OCI-LY1 (cell line): Measurements from ENCODE around the gene HEXD.
A peak's percentile ranks its signal among the peaks of the same experiment; 100 is the strongest.

Source experiments
- H2AFZ ChIP-seq: fragments of 200-600 bp; sonication (generic), shearing (Covaris generic); 2 replicates; pipeline ENCODE4 v1.6.0; 2014; ENCODE audit warnings: antibody characterized with exemption, mild to moderate bottlenecking, low read length
- H3F3A ChIP-seq: fragments of 200-600 bp; sonication (generic), shearing (Covaris generic); 2 replicates; pipeline ENCODE4 v1.6.0; 2014; ENCODE audit warnings: mild to moderate bottlenecking, antibody characterized with exemption, low read length, moderate library complexity; ENCODE audit not compliant: insufficient read depth
- H3K27ac ChIP-seq: fragments of 200-600 bp; sonication (generic); 2 replicates; pipeline ENCODE4 v1.5.1; 2014; ENCODE audit warnings: low read length, mixed run types, mild to moderate bottlenecking, low read depth; ENCODE audit not compliant: poor library complexity, severe bottlenecking
- H3K27me3 ChIP-seq: fragments of 200-600 bp; sonication (generic); 2 replicates; pipeline ENCODE4 v1.6.0; 2014; ENCODE audit warnings: antibody characterized with exemption, mild to moderate bottlenecking, low read length, moderate library complexity; ENCODE audit not compliant: insufficient read depth
- H3K36me3 ChIP-seq: fragments of 200-600 bp; sonication (generic); 2 replicates; pipeline ENCODE4 v1.6.1; 2014; ENCODE audit warnings: mild to moderate bottlenecking, antibody characterized with exemption, low read length, moderate library complexity, mixed read lengths; ENCODE audit not compliant: insufficient read depth
- H3K4me1 ChIP-seq: fragments of 200-600 bp; sonication (generic); 2 replicates; pipeline ENCODE4 v1.5.1; 2014; ENCODE audit warnings: mild to moderate bottlenecking, low read length, moderate library complexity; ENCODE audit not compliant: insufficient read depth, severe bottlenecking
- H3K4me2 ChIP-seq: fragments of 200-600 bp; sonication (generic), shearing (Covaris generic); 2 replicates; pipeline ENCODE4 v1.6.1; 2014; ENCODE audit warnings: low read length
- H3K4me3 ChIP-seq: fragments of 200-600 bp; sonication (generic); 2 replicates; pipeline ENCODE4 v1.5.1; 2014; ENCODE audit warnings: low read length, low read depth, mild to moderate bottlenecking, mixed read lengths; ENCODE audit not compliant: poor library complexity, severe bottlenecking
- H3K79me2 ChIP-seq: fragments of 200-600 bp; shearing (Covaris generic); 2 replicates; pipeline ENCODE4 v1.6.1; 2016; ENCODE audit warnings: mixed run types, low read length, mixed read lengths; ENCODE audit not compliant: insufficient read depth
- H3K9ac ChIP-seq: fragments of 200-600 bp; sonication (generic), shearing (Covaris generic); 2 replicates; pipeline ENCODE4 v1.6.1; 2014; ENCODE audit warnings: mild to moderate bottlenecking, low read length, mixed read lengths
- H3K9me2 ChIP-seq: fragments of 200-600 bp; sonication (generic), shearing (Covaris generic); 2 replicates; pipeline ENCODE4 v1.6.1; 2014; ENCODE audit warnings: low read depth, mild to moderate bottlenecking, low read length, mixed read lengths
- H3K9me3 ChIP-seq: fragments of 200-600 bp; shearing (Covaris generic); 2 replicates; pipeline ENCODE4 v1.6.1; 2014; ENCODE audit warnings: low read length, mixed read lengths
- H4K20me1 ChIP-seq: fragments of 200-600 bp; sonication (generic), shearing (Covaris generic); 2 replicates; pipeline ENCODE4 v1.6.0; 2016; ENCODE audit warnings: mild to moderate bottlenecking, low read length; ENCODE audit not compliant: insufficient read depth
- EZH2 ChIP-seq: fragments of 200-600 bp; sonication (generic), shearing (Covaris generic); IDR thresholded peaks from 2 replicates; pipeline ENCODE4 v1.8.0; 2017; ENCODE audit warnings: borderline replicate concordance, mixed run types, mild to moderate bottlenecking, antibody characterized with exemption, low read length, moderate library complexity, mixed read lengths
- TF ChIP-seq, protein P1 (sequence below): fragments of 200-600 bp; sonication (generic), shearing (Covaris generic); IDR thresholded peaks from 2 replicates; pipeline ENCODE4 v1.5.1; 2017; ENCODE audit warnings: mild to moderate bottlenecking, antibody characterized with exemption, low read length, moderate library complexity, mixed read lengths

The HEXD gene

DNA sequence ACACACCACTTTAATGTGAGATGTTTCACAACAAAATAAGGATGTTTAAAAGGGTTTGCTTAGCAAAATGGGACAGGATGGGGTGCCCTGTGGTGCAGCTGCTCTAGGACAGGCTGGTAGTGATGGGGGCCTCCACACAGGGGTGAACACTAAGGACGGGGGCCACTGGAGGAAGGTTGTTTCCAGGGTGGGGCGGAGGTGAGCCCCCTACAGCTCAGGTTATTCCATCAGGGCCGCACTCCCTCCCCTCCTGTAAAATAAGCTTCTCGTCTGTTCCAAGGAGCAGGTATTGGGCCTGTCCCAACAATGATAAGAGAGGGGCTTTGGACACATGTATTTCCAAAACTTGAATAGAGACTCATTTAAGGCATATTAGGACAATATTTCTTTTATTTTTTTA lies 1.9 kb upstream of the HEXD start:
- no peaks in the 10 kb centered on the region for H3K27me3 ChIP-seq
- H4K20me1 ChIP-seq = no peaks in the 10 kb centered on the region
- H3K9me3 ChIP-seq = no peaks in the 10 kb centered on the region
- no peaks in the 10 kb centered on the region for H3K9me2 ChIP-seq
- TF ChIP-seq EZH2 = no peak
- TF ChIP-seq, protein P1, sequence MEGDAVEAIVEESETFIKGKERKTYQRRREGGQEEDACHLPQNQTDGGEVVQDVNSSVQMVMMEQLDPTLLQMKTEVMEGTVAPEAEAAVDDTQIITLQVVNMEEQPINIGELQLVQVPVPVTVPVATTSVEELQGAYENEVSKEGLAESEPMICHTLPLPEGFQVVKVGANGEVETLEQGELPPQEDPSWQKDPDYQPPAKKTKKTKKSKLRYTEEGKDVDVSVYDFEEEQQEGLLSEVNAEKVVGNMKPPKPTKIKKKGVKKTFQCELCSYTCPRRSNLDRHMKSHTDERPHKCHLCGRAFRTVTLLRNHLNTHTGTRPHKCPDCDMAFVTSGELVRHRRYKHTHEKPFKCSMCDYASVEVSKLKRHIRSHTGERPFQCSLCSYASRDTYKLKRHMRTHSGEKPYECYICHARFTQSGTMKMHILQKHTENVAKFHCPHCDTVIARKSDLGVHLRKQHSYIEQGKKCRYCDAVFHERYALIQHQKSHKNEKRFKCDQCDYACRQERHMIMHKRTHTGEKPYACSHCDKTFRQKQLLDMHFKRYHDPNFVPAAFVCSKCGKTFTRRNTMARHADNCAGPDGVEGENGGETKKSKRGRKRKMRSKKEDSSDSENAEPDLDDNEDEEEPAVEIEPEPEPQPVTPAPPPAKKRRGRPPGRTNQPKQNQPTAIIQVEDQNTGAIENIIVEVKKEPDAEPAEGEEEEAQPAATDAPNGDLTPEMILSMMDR = no peak
- H3F3A ChIP-seq = no peaks in the 10 kb centered on the region
- no peak overlapping the region for H3K9ac ChIP-seq
- no peak overlapping the region for H3K4me2 ChIP-seq
- H2AFZ ChIP-seq = no peak overlapping the region
- H3K79me2 ChIP-seq = no peaks in the 10 kb centered on the region
- peaks cover 12% of the 10 kb centered on the region for H3K36me3 ChIP-seq
- H3K27ac ChIP-seq = no peak overlapping the region
- peaks cover 21% of the 10 kb centered on the region for H3K4me1 ChIP-seq
- no peak overlapping the region for H3K4me3 ChIP-seq

DNA sequence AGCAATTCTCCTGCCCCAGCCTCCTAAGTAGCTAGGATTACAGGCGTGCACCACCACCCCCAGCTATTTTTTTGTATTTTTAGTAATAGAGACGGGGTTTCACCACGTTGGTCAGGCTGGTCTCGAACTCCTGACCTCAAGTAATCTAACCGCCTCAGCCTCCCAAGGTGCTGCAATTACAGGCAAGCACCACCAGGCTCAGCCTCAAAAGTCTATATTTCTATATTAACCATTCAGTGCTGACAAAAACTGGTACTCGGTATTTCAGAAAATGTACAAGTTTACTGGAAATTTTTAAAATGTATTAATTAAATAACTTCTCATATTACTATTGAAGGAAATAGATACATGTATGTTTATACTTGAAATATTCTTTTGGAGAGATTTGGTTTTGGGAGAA lies 1.4 kb upstream of the HEXD start:
- peaks cover 21% of the 10 kb centered on the region for H3K4me1 ChIP-seq
- H3K4me3 ChIP-seq = no peak overlapping the region
- no peaks in the 10 kb centered on the region for H3K9me3 ChIP-seq
- H3K27ac ChIP-seq = no peak overlapping the region
- H2AFZ ChIP-seq = no peak overlapping the region
- peaks cover 13% of the 10 kb centered on the region for H3K36me3 ChIP-seq
- H3K79me2 ChIP-seq = no peaks in the 10 kb centered on the region
- TF ChIP-seq, protein P1 = no peak
- no peak for TF ChIP-seq EZH2
- H3K9me2 ChIP-seq = no peaks in the 10 kb centered on the region
- no peak overlapping the region for H3K4me2 ChIP-seq
- H4K20me1 ChIP-seq = no peaks in the 10 kb centered on the region
- no peaks in the 10 kb centered on the region for H3F3A ChIP-seq
- no peaks in the 10 kb centered on the region for H3K27me3 ChIP-seq
- no peak overlapping the region for H3K9ac ChIP-seq

DNA sequence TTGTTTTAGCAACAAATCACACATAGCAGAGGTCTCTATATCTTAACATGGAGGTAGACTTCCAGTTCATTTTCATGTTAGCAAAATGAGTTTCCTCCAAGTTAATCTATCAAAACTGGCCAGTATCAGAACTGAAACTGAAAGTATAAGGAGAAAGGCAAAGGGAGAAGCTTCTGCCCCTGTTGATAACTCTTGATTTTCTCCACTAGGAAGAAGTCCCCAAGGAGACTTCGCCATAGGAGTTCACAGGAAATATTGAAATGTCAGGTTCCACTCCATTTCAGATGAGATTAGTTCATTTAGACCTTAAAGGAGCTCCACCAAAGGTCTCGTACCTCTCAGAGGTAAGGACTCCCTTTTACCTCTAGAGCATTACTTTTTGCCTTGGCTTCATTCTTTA lies 1.4 kb downstream of the HEXD start:
- H4K20me1 ChIP-seq = no peaks in the 10 kb centered on the region
- H3K79me2 ChIP-seq = no peaks in the 10 kb centered on the region
- TF ChIP-seq EZH2 = no peak
- TF ChIP-seq, protein P1 = no peak
- peaks cover 21% of the 10 kb centered on the region for H3K4me1 ChIP-seq
- no peaks in the 10 kb centered on the region for H3K27me3 ChIP-seq
- H2AFZ ChIP-seq = no peak overlapping the region
- no peaks in the 10 kb centered on the region for H3F3A ChIP-seq
- H3K9ac ChIP-seq = peak overlapping the region; percentile 98
- no peaks in the 10 kb centered on the region for H3K9me3 ChIP-seq
- no peaks in the 10 kb centered on the region for H3K9me2 ChIP-seq
- H3K36me3 ChIP-seq = peaks cover 7% of the 10 kb centered on the region; the same call in 1 of the 2 replicates
- H3K4me3 ChIP-seq = peak overlapping the region; percentile 99
- H3K27ac ChIP-seq = peak overlapping the region; percentile 48
- H3K4me2 ChIP-seq = peak overlapping the region; percentile 87
